GM03348 (cell line): ENCODE measurements around the gene RBM19.

Source experiments
- DNase-seq: peaks from one replicate; pipeline ENCODE4 v3.0.0; 2012; ENCODE audit warnings: low spot score

Gene RBM19

DNA sequence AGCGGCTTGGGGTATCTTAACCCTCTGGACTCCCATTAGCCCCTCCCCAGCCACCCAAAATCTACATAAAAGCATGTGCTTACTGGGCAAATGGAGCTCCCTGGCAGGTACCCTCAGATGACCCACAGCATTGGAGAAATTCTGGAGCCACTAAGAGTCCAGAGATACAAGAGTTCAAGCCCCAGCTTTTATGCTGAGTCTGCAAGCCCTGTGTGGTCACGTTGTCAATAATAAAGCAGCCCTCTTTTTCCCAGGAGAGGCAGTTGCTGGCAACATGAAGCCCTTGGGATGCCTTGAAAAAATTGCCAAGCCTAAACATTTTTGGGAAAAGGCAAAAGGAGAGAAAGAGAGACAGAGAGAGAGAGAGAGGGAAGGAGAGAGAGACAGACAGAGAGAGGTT is 83.4 kb downstream of the RBM19 start:
- no peak for DNase-seq

DNA sequence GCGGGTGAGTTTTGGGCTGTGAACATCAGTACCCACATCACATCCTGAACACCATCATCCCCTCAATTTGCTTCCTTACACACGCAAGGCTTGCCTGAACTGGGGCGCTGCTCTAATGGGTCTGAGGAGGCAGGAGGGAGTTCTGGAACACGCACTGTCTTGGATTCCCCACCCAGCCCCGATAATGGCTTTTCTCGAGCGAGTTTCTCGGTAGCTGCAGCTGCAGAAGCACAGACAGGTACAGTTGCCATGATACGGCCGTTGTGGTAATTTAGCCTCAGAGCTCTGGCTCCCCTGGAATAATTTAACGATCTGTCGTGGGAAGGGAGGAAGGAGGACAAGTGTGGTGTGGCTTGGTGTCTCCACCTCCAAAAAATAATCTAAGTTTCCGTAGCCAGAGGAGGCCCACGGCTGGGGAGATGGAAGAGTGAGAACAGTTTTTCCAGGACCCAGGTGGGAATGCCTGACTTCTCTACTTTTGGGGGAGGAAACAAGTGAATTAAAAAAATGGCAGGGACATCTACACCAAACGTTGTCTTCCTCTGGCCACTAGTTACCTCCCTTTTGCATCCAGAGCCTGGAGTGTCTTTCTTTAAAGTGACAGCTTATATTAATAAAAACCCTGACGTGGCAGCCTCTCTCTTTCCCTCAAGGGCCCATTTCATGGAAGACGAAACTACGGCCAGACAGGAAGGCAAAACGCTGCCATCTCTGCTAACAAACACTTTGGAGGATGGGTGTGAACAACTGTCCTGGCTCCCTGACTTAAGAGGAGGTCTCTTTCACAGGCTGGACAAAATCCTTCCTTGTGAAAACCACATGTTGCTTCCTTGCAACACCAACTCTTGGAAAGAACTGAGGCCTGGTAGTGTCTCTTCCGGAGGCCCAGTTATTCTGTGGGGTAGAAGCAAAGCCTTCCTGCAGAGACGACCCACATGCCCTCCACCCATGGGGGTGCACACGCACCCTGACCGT is 84.8 kb downstream of the RBM19 start:
- DNase-seq: no peak

DNA sequence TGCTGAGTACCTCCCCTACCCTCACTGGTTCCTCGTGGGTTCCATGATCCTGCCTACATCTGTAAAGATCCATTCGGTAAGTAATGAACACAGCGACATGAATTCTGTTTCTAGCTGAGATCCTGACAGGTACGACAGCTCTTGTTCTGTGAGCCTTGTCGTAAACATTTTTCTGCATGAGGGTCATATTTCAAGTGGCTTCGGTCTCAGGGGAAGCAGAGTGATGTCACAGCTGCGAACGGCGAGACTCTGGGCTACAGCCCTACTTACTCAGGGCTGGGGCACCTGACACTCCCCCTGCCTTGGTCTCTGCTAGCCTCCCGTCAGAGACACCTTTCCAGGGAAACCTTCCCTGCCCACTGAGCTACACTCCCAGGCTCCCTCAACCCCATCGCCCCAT is 85.8 kb downstream of the RBM19 start:
- no peak for DNase-seq

DNA sequence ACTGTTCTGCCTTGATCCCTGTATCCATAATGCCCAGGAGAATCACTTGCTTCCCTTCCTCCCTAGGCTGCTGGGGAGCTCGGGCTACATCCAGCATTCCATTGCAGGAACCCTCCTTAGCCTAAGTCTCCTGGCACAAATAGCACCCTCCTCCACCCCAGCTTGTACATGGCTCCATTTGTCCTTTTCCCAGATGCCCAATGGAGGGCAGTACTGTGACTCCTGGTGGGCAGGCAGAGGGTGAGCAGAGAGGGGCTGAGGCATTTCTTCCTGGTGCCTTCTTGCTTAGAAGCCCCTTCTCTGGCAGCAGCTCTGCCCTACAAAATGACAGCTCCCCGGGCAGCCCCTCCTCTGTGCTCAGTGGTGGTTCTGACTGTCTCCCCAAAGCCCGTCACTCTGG is 86.5 kb downstream of the RBM19 start:
- no peak for DNase-seq

DNA sequence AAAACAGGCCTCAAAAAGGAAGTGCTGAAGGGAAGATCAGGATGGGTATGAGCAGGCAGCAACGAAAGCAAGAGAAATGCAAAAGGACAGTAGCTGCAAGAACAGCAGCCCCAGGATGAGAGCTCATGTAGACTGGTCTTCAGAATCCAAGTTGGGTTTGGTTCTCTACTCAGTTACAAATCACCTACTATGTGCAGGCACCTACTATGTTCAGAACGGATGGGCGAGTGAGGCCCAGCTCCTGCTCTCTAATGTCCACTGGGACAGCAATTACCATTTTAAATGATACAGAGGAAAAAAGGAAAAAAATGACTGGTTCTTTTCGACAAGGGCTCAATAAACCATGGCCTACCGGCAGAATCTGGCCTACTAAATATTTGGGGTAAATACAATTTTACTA is 88.5 kb downstream of the RBM19 start:
- no peak for DNase-seq

DNA sequence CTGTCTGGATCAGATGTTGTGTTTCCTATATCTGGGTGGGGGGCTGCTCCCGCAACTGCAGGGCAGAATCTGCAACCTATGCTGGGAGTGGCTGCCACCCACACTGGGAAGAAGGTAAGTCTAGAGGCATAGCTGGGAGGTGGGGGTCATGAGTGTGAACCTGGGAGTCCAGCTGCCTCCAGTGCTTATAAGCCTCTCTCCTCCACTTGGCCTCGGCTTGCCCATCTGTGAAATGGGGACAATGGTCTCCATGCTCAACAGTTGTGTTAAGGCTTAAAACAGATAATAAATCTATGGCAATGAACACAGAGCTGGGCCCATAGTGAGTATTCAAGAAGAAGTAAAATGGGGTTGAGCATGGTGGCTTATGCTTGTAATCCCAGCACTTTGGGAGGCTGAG is 90.0 kb downstream of the RBM19 start:
- no peak for DNase-seq

DNA sequence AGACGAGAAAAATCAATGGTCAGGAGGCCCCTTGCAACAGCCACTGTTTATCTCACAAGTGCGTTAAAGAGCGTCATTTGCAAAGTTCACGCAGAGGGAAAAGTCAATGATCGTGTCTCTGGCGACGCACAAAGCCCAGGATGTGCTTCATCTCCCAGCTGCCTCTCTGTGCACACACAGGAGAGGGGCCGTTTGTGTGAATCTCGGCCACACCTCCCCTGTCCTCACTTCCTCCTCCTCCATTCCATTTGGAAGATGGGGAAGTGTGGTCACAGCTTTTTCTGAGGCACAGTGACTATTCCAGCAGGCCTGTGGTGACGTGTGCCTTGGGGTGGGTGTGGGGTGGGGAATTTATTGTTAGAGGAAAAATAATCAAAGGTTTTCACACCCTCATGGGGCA is 90.4 kb downstream of the RBM19 start:
- DNase-seq: no peak

DNA sequence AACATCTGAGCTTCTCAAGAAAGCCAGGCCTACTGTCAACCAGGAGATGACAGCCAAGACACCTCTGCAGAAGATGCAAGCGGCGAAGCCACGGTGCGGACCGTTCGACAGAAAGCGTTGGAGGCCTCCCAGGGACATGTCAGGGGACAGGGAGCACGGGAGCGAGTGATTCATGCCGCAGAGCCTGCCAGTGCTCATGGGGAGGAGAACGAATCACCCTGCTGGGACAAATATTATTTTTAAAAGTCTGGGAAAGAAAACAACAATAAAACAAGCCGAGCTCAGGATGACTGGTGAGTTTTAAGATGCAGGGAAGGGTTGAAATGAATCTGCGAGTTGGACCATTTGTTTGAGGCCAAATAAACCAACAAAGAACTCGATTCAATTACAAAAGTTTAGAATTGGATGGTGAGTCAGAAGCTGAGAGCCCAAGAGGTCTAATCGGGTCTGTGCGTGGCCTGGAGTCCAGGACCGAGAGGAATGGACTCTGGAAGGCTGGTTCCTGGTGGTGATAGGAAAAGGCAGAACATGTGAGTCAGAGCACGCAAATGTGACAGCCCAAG is 91.0 kb downstream of the RBM19 start:
- DNase-seq: no peak

DNA sequence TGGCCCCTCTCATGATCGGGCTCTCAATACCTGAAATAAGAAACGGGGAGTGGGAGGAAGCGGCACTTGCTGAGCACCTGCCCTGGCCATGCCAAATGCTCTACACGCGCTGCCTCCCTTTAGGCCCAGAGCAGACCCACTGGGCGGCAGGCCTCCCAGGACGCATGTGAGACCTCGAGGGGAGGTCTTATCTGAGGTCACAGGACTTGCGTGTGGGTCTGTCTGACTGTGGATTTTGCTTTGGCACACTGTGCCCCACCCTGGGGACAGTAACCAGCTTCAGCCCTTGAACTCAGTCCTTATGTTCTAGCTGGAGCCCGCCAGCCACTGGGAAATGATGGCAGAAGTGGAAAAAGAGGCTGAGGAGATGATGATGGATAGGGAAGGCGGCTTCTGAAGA is 91.8 kb downstream of the RBM19 start:
- no peak for DNase-seq

DNA sequence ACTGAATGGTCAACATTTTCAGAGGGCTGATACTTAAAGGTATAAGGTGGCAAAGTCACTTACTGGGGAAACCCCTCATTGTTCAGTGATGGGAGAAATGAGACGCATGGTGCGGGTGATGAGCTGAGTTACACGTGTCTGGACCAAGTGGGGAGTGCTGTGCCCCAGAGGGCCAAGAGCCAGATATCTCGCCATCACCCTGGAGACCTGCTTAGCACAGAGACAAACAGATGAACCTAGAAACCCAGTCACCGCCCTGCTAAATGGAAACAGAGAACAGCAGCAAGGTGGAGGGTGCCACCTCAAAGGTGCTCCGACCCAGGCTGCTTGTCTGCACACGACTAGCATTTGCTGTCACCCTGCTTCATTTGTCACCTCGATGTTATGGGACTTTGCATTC is 92.4 kb downstream of the RBM19 start:
- DNase-seq: no peak

DNA sequence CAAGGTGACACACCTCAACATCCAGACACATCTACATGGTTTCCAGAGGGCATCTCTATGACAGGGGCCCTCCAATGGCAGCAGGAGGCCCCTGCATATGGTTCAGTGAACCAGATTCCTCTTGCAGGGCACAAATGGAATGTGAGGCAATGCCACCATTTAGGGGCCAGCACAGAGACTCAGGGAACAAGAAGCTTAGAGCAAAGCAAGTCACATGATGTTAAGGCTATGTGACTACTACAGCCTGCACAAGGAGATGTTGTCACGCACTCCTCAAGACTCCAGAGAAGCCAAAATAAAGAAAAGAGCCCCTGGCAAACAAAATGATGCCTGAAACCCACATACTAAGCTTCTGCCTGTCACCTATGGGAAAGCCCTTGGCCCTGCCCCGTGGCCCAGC is 95.2 kb downstream of the RBM19 start:
- no peak for DNase-seq

DNA sequence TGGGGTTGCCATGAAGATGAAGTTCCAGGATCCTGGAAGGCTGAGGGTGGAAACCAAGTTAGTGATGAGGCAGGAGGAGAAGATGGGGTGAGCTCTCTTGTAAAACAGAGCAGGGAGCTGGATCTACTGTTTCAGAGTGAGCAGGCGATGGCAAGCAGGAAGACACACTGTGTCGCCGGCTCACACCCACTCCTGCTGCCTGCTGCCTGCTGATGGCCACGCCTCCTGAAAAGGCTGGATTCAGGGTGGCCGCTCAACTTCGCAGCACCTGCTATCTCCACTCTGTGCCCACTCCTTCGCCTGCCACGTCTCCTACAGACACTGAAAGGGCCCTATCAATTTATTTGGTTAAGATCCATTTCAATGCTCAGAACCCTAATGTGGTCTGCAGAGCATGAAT is 96.1 kb downstream of the RBM19 start:
- no peak for DNase-seq

DNA sequence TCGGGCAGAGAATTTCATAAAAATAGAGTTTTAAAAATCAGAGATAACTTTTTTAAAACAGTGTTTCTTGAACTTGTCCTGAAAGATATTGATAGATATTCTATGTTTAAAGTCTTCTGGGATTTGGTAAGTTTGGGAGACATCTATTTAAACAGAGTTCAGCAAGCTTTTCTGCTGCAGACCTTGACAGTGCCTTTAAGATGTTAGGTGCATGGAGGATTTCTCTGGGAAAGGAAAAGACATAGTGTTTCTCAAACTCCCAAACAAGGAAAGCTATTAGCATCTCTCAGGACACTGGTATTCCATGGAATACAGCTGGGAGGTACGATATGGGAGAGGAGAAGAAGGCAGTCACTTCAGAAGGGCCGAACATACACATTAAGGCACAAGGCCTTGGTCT is 97.8 kb downstream of the RBM19 start:
- DNase-seq: no peak

DNA sequence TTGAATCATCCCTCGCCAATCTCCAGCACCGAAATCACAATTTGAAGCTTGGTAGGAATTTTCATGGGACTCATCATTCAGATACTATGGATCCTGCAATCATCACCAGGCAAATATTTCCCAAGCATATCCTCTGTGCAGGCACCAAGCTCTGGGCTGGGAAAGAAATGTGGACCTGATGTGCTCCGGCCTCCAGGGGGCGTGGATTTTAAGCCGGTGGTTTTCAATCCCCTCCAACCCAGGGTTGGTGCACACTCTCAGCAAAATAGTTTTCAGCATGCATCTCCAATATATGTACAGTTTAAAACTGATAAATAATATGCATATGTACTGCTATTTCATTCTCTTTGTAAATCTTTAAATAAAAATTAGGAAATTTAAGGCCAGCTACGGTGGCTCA is 98.9 kb downstream of the RBM19 start:
- DNase-seq: peak; percentile 51

DNA sequence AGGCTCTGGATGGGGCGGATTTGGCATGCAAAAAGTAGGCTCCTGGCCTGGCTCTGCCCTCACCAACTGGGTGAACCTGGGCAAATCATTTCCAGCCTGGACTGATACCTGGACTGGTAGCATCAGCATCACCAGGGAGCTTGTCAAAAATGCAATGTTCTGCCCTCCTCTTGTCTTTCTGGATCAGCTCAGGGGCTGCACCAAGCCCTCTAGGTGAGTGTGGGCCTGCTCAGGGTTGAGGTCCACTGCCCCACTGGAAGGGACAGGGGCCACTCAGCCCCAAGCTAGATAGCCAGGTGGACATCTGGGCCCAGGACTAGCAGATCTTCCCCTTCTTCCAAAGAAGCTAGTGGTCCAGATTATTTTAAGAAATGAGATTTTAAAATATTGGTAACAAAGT is 99.6 kb downstream of the RBM19 start:
- DNase-seq: no peak

DNA sequence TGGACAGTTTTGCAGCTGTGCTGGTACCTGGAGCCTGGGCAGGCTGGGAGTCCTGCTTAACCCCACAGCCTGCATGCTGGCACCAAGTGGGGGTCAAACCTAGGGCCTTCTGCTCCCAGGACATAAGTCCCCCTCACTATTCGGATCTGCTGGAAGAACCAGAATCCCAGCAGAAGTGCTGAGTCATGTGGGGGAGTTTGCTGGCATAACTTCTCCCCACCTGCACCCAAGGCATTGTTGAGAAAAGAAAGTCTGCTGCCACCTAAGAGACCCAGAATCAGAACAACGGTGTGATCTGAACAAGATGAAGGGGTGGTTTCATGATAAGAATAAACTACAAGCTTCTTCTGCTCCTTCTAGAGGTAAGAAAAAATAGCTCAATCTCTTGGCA is 102.7 kb downstream of the RBM19 start:
- DNase-seq: no peak

DNA sequence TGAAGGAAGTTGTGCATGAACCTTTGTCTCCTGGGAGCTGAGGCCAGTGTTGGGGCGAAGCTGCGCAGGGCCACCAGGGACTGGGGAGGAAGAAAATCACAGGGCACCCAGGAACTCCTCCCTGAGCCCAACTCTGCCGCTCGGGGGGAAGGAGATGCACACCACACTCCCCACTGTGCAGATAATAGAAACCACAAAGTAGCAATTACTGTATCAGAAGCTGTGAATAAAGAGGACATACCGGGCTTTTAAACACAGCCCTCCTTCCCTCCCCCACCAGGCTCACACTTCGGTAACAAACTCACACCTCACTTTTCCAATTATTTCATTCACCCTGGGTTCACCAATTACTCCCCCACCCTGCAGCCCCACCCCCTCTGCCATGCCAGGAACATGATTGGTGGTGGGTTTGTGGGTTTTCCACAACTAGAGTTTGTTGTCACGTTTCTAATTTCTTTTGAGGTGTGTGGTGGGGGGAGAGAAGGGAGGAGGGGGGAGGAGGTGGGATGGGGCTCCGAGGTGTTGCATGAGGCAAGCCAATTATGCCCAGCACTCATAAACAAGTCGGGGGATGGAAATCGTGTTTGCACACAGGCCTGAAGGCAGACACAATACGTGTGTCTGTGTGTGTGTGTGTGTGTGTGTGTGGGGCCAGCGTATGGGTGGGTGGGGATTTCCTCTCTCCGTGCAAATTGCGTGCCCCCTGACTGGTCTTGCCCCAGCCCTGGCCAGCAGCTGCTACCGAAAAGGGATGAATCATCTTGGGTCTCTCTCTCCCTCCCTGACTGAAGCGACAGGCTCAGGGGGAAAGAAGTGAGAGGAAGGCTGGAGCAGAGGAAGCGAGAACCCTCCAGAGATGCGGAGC is 103.3 kb downstream of the RBM19 start:
- no peak for DNase-seq

DNA sequence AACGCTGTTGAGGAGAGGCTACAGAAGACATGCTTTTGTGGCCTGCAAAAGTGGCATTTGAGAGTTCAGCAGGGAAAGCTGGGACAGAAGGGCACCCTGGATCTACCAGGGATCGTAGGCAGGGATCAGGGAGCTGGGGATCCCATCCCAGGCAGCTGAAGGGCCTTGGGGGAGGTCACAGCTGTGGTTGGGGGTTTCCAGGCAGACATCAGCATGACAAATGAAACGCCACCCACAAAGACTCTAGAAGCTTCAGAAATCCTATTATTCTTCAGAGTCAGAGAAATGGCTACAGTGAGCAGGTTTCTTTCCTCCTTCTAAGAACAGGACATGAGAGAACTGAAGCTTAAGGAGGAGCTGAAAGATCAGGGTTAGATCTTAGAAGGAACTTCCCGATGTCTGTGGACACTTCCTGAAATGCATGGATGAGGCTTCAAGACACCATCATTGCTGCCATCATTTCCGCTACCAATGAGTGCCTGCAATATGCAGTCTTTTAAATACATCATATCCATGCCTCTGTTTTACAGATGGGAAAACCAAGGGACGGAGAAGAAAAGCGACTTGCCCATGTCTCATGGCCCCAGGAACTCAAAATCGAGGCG is 104.3 kb downstream of the RBM19 start:
- no peak for DNase-seq

DNA sequence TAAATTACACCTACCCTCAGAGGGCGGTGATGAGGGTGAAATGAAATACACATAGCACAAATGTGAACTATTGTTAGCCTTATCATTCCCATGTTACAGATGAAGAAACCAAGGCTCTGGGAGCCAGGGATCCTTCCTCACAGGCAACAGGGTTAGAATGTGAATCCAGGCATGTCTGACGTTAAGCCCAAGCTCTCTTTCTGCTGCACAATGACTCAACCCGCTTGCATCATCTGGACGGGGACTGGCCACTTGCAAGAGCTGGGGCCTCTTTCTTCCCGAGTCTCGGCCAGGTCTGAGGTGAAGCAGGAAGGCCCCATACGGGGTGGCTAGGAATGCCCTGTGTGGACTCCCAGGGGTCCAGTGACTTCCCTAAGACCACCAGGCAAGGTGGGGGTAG is 105.2 kb downstream of the RBM19 start:
- DNase-seq: peak; percentile 73

DNA sequence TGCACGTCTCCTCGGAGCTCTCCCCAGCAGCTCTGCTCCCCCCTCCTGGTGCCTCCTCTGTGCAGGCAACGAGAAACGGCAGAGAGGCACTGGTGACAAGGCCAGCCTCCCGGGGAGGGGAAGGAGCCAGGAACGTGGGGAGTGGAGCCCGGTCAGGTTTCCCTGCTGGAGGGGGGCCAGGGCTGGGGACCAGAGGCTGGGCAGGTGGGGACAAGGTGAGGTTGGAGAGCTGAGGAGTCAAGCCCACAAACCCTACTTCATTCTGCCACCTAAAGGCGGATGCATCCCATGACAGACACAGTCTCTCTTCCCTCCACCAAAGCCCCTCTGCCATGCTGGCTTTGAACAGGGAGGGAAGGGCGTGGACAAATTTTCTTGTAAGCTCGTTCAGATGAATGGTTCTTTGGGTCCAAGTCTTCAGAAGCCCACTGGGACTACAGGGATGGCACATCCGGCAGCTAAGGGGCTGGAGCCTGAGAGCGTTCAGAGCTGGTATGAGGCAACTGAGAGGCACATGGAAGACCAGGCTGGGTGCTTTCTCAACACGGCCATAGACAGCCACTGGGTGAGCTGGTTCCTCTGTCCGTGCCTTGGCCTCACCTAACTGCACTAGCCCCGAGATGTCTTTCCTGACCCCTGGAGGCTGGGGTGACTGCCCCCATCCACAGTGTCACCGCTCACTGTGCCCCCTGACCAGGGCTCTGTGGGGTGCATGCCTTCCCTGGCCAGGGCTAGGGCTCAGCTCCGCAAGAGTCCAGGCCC is 105.9 kb downstream of the RBM19 start:
- no peak for DNase-seq

DNA sequence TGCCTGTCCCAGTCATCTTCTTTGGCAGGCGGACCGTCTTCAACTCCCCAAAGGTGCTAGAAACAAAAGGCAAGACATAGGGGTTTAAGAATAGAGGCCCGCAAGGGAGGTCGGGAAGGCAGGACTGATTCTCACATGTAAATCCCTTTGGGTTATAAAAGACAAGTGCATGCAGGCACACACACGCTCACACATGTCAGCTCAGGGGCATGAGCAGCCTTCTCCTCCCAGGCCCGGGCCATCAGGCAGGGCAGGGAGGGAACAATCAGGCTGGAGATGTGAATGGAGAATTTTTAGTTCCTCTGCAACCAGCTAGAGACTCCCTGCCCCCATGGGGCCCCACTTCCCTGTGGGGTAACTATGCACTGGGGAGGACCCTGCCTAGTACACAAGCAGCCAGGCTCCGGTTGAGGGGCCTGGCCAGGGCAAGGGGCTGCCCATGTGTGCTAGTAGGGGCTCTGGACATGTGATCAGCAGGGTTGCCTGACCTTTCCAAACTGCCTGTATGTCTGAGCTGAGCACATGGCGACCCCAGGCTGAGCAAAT is 107.2 kb downstream of the RBM19 start:
- no peak for DNase-seq
